ENCODE results near the gene FBXO22.
"Not testable (repeated sequence)": the region's sequence is repeated elsewhere in the genome, so short reads cannot be mapped to it uniquely, and the experiment has no call there.

The FBXO22 gene

DNA sequence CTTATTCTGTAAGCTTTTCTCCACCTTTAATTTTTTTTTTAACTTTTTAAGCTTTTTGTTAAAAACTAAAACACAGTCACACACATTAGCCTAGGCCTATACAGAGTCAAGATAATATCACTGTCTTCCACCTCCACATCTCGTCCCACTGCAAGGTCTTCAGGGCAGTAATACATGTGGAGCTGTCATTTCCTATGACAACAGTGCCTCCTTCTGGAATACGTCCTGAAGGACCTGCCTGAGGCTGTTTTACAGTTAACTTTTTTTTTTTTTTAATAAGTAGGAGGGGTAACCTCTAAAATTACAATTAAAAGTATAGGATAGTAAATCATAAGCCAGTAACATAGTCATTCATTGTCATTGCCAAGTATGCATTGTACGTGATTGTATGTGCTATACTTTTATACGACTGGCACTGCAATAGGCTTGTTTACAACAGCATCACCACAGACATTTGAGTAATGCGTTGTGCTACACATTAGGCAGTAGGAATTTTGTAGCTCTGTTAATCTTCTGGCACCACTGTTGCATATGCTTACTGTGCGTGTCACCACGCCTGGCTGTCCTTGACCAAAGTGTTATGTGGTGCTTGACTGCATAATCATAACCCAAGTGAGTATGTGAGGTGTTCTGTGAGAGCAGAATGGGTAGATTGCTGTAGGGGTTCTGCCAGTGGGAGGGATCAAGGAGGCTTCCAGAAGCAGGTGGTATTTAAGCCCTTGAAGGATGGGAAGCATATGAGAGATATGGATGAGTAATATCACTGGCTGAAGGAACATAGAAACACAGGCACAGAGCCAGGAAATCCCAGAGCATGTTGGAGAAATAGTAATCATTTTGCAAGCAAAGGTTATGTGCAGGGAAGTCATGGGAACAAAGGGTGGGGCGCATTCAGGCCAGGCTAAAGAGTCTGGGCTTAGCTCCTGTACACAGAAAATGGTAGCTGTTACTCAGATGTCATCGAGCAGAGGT is 18.3 kb downstream of the FBXO22 start:
- DNase-seq = no peak

DNA sequence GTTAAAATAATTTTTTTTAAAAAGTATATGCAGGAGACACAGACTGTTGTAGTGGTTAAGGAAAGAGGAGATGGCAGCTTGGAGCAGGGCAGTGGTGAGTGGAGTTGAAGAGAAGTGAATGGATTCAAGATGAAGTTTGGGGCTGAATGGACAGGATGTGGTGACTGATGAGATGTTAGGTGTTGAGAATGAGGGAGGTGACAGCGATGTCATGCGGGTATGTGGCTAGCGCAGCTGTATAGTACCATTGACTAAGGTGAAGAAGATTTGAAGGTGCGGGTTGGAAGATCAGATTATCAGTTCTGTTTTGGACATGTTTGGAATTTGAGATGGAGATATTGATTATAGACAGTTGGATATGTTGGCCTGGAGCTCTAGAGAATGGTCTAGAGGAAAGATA is 20.1 kb downstream of the FBXO22 start:
- DNase-seq = no peak

DNA sequence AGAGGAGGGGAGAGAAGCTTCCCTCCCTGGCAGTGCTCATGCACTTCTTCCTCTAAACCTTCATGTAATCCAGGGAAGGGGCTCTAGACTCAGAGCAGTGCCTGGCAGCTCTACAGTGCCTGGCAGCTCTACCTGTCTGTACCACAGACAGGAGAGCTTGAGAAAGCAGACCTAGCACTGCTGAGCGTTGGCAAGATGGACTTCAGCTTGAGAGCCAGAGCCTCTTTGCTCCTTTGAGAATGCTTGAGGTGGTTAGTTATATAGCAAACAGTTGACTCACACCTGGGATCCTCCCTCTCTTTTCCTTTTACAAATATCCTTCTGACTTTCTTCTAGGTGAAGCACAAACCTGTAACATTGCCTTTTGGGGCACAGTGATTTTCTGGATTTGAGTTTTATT is 20.9 kb downstream of the FBXO22 start:
- no peak for DNase-seq

DNA sequence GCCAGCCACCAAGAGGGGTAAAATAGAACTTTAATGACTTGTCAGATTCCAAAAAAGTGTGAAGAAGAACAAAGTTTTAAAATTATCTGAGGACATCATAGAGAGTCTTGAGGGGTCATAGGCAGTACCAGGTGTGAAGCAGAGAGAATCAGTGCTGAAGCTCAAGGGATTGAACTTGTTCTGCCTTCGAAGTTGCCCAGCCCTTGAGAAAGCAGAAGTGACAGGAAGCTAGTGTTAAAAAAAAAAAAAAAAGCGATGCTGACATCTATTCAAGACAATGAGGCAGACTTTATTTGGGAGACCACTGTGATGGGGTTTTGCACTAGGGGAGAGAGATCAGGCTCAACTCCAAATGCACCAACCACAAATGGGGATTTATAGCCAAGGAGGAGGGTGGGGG is 21.8 kb downstream of the FBXO22 start:
- DNase-seq = no peak

DNA sequence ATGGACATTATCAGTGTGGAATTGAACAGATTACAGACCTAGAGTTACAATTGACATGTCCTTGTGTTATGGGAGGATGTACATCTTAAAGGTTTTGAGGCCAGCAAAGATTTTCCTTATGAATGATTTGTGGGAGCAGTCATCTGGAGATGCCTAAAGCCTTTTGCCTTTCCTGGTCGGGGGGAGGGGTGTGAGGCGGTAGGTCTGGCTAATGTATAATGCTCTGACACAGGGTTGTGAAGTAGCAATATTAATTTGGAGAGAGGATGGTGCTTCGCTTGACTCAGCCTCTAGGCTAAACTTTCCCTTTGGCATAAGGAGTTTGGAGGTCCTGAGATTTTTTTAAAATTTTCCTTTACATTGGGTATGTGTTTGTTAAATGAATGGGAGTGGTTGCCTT is 23.3 kb downstream of the FBXO22 start:
- DNase-seq = no peak

DNA sequence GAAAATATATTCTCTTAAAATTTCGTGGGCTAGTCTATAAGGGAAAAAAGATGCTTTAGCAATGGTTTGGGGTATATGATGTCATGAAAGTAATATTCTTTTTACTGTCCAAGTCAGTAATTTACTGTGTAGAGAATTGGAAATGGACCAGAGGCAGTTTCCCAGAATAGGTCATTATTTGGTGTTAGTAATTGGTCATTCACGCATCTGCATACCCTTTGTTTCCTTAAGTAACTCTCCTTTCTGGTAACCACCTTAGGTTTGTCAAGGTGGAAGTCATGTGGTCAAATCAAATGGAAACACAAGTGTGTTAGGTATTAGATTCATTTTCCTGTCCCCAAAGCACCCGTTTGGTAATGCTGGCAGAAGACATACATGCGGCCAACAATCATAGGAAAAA is 23.9 kb downstream of the FBXO22 start:
- no peak for DNase-seq

DNA sequence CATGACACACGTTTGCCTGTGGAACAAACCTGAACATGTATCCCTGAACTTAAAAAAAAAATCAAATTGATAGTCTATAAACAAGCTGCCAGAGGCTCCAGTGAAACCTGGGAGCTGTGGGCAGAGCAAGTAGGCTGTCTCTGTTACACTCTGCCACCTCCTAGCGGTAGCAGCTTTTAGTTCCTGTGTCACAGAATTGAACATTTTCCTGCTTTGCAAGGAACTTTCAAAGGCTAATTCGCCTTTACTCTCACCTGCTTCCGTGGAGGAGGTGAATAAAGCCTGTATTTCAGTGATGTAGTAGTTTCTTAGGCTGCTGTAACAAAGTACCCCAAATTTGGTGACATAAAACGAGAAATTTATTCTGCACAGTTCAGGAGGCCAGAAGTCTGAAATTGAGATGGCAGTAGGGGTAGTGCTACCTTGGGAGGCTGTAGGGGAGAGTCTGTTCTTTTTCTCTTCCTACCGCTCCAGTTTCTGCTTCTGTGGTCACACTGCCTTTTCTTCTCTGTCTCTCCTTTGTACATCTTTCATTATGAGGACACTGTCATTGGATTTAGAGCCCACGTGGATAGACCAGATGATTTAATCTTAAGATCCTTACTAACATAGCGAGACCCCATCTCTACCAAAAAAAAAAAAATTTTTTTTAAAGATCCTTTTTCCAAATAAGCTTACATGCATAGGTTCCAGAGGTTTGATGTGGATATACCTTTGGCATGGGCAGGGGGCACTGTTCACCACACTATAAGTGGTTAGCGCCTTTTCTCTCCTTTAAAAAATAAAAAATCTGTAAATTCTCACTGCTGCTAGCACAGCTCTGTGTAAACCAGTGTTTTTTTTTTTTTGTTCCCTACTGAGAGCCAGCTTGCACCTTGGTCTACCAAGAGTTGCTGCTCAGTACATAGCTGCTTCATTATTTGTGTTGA is 25.3 kb downstream of the FBXO22 start:
- DNase-seq = peak; percentile 6

DNA sequence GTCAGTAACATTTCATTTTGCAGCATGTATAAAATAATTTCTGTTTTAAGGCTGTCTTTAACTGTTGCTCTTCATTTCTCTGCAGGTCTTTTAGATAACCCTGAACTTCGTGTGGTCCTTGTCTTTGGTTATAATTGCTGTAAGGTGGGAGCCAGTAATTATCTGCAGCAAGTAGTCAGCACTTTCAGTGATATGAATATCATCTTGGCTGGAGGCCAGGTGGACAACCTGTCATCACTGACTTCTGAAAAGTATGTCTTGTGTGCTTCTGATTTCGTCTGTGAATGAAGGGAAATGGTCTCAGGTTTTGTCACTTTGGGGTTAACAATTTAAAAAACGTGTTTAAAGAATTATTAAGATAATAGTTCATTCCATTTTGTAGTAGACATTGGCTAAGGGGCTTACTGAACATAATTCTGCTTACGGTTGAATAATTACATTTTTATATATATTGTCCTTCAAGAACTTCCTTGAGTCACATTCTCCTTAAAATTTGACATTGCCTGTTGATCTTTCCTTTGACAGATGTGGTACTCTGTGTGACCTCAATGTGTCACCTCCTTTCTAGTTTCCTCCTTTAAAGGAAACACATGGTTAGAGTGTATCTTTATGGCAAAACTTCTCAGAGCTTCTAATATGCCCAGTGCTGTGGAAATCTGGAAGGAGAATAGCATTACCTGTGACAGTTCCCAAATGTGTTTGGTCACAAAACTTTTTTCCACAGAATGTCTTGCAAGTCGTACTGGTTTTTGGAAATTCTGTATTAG is 26.3 kb downstream of the FBXO22 start:
- no peak for DNase-seq

DNA sequence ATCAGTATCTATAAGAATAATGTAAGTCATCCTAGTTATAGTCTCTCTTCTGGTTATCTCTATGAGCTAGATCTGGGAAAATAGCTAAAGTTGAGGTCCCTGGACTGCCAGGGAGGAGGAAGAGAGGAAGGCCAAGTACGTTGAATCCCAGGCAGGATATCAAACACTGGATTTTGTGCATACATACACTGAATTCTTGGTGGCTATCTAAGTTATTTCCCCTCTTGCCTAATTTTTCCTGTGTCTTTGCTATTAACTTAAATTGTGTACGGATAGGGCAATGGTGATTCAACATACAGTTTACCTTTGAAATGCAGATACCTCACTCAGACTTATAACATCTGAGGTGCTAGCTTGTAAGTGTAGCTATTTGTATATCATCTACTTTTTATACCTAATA is 27.2 kb downstream of the FBXO22 start:
- no peak for DNase-seq

DNA sequence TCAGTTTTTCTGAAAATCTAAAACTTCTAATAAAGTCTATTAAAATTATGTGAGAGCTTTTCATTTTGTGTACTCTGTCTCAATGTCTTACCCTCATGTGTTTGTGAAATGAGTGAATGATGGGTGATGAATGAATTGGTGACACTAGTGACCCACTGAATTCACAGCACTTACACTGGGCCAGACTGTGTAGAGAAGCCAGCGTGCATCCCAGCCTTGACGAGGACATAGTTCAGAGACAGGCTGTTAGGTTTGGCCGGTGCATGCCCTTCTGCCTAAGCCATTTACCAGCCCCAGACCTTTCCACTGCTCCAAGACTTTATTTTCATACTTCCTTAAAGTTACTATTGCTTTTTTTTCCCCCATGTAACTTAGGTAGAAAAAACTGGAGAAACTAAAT is 38.8 kb downstream of the FBXO22 start:
- DNase-seq = no peak

DNA sequence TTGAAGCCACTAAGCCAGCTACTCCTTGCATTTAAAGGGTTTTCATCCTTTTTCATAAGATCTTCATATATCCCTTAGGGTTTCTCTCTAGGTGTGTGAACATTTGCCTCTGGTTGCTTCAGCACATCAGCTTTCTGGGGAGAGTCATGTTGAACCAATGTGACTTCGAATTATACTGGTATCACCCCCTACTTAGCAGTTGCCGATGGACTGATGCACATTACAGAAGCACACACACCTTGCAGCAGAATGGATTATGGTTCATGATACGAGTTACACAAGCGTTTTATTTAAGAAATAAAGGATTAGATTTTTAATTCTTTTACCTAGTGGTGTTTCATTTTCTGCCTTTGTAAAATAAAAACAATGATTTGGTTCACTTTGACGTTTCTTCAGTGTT is 39.6 kb downstream of the FBXO22 start:
- no peak for DNase-seq

DNA sequence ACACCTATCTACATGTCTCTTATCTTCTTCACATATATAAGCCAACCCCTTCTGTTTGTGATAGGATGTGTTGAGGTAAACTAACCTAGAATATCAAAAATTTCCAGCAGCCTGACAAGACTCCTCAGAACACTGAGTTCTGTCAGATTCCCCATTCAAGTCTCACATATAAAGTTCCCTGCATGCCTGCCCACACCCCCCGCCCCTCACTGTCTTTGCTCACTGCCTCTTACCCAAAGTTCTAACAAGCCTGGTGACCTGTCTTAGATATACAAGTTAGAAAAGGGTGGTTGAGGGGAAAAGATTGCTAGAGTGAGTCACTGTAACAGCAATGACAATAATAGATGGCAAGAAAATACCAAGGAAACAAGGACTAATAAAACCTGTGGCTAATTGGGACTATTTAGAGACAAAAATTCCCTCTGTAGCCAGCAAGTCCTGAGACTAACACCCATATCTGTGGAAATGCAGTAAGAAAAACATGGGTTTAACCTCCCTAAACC is 40.1 kb downstream of the FBXO22 start:
- DNase-seq = no peak

DNA sequence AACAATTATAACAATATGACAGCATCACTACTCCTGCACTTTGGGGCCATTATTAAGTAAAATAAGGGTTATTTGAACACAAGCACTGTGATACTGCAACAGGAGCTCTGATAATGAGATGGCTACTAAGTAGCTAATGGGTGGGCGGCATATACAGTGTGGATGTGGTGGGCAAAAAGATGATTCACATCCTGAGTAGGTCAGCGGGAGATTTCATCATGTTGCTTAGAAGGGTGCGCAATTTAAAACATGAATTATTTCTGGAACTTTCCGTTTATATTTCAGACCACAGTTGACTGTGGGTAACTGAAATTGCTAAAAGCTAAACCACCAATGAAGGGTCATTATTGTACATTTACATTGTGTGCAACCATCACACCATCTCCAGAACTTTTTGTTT is 42.3 kb downstream of the FBXO22 start:
- DNase-seq = no peak

DNA sequence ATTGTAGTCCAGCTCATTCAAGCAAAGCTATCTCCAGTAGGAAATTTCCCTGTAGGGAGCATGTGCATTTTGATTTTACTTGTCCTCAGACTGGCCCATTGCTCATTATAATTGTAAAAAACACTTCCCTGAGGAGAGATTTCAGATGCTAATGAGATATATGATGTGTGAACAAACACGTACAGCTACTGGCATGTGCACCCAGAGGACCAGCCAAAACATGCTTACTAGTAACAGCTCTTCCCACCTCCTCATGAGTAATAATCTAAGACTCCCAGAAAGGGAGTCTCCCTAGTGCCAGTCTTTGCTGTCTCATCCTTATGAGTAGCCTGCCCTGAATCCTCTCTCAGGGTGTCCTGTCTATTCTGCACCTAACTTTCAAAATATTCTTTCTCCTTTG is 43.4 kb downstream of the FBXO22 start:
- no peak for DNase-seq

DNA sequence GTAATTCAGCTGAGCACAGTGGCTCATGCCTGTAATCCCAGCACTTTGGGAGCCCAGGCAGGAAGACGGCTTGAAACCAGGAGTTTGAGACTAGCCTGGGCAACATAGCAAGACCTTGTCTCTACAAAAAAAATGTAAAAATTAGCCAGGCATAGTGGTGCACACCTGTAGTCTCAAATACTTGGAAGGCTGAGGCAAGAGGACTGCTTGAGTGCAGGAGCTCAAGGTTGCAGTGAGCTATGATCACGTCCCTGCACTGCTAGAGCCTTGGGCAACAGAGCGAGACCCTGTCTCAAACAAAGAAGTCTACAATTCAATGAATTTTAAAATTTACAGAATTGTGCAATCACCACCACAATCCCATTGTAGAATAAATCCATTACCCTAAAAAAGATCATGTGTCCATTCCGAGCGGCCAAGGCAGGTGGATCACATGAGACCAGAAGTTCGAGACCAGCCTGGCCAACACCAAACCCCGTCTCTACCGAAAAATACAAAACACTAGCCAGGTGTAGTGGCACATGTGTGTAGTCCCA is 45.2 kb downstream of the FBXO22 start:
- DNase-seq = no peak

DNA sequence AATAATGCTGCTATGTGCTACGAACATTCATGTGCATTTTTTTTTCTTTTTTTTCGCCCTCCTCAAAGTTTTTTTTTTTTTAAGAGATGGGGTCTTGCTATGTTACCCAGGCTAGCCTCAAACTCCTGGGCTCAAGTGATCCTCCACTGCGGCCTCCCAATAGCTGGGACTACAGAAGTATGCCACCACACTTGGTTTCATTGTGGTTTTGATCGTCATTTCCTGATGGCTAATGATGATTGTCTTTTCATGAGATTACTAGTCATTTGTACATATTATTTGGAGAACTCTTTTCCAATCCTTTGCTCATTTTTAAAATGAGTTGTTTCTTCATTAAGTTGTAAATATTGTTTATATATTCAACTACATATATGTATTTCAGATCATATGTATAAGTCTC is 48.8 kb downstream of the FBXO22 start:
- no peak for DNase-seq

DNA sequence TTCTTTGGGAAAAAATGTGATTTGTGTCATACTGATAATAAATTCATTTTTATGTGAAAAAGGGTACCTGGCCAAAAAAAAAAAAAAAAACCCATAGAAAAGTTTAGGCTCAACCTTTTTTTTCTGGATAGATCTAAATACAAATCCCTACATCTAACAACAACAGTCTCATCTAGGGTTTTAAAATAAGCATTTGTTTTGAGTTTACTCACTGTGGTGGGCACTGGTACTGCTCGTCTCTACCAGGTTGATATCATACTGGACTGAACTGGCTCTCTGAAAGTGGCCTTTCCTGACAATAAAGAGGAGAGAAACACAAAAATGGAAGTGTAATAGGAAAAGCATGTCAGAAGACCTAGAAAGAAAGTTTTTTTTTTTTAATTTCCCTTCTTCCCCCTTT is 52.0 kb downstream of the FBXO22 start:
- no peak for DNase-seq

DNA sequence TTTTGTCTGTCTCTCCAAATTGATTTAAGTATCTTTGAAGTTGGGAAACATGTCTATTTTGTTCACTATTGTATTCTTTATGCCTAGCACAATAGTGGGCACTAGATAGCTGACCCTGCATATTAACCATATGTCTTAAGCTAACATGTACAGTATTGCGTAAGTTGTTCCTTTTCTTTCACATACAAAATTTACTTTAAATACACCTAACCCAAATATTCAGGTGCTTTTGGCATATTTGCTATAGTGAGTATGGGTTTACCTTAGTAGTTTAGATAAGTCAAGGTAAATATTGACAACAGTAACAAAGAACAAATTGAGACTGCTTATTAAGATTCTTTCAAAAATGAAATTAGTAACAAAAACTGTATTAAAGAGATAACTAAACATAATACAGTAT is 57.7 kb downstream of the FBXO22 start:
- DNase-seq = no peak

DNA sequence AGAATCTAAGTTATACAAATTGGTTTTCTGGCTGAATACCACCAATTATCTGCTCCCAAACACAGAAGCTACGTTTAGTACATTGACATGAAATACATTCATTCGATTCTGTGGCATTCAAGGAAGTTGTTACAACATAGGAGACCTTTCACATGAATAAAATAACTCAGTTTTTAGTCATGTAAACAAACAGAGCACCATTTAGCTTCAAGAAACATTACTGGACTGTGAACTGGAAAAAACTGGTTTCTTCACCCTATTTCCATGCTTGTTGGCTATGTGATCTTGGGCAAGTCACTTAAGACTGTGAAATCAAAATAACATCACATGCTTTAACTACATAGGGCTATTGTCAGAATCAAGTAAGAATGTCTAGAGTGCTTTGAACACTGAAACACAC is 62.4 kb downstream of the FBXO22 start:
- no peak for DNase-seq

DNA sequence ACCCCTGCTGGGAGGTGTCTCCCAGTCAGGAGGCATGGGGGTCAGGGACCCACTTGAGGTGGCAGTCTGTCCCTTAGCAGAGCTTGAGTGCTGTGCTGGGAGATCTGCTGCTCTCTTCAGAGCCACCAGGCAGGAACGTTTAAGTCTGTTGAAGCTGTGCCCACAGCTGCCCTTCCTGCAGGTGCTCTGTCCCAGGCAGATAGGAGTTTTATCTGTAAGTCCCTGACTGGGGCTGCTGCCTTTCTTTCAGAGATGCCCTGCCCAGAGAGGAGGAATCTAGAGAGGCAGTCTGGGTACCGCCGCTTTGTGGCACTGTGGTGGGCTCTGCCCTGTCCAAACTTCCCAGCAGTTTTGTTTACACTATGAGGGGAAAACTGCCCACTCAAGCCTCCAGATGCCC is 73.1 kb downstream of the FBXO22 start:
- DNase-seq = not testable (repeated sequence)

DNA sequence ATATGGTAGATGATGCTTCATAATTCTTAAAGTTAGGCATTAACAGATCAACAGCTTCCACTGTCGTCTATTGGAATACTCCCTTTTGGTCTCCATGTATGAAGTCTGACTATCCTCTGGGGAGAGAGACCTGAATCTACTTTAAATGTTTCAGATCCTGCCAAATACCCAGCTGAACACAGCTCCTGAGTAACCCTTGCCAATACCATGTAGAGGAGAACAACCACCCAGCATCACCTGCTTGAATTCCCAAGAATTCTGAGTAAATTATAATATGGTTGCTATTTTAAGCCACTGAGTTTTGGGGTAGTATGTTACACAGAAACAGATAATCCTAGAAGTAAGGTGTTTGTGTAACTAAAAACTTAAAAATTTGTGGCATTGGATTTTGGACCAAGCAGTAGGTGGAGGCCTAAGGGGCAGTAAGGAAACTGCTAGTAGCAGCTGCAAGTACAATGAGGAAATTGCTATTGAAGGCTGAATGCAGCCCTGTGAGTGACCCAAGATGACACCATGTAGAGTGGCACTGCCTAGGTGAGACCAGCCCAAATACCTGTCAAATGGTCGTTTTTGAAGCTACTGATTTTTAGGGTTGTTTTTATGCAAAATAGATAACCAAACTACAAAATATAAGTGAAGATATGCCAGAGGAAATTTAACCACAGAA is 77.6 kb downstream of the FBXO22 start:
- no peak for DNase-seq

DNA sequence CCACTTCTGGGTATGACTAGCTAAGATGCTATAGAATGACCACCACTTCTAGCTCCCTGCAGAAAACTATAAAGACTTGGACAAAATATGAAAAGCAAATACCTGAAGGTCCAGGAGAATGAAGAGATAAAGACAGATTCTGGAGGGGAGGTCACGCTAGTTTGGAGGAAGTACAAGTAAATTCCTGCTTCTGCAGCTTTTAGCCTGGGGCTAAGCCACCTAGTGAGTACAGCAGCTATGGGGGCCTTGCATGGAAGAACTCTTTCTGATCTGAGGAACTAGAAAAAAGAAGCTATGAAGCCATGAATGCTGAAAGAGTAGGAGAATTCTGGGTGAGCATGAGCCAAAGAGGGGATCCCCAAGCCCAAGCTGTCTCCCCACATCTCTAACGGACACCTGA is 78.8 kb downstream of the FBXO22 start:
- no peak for DNase-seq

Measured in retina (tissue), 1 donor.